GM21526 (cell line): ENCODE measurements around the gene GOLM1.
"Not testable (repeated sequence)": the region's sequence is repeated elsewhere in the genome, so short reads cannot be mapped to it uniquely, and the experiment has no call there.

Source experiments
- ATAC-seq: cut with Tn5 transposase; IDR thresholded peaks from one replicate; pipeline ENCODE4 v1.9.1; 2021; ENCODE audit warnings: moderate library complexity; ENCODE audit not compliant: unreplicated experiment, low FRiP score

GOLM1 gene

DNA sequence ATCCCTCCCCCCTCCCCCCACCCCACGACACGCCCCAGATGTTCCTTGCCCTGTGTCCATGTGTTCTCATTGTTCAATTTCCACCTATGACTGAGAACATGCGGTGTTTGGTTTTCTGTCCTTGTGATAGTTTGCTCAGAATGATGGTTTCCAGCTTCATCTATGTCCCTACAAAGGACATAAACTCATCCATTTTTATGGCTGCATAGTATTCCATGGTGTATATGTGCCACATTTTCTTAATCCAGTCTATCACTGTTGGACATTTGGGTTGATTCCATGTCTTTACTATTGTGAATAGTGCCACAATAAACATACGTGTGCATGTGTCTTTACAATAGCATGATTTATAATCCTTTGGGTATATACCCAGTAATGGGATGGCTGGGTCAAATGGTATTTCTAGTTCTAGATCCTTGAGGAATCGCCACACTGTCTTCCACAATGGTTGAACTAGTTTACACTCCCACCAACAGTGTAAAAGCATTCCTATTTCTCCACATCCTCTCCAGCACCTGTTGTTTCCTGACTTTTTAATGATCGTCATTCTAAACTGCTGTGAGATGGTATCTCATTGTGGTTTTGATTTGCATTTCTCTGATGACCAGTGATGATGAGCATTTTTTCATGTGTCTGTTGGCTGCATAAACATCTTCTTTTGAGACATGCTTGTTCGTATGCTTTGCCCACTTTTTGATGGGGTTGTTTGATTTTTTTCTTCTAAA is 51.2 kb downstream of the GOLM1 start:
- ATAC-seq: not testable (repeated sequence)

DNA sequence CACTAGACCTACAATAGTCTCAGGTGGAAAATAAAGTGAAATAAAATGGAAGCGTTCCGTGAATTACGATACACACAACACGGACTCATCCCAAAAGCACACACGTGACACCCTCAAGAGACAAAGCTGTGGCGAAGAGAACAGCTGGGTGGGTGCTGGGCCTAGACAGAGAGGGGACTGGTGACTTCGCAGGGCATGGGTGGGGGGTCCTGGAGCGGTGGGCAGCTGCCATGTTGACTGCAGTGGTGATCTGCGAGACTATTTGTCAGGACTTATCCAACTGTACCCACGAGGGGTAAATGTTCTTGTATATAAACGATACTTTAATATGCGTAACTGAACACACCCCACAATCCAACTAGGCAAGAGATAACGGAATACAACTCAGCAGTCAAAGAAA is 52.0 kb downstream of the GOLM1 start:
- ATAC-seq: no peak

DNA sequence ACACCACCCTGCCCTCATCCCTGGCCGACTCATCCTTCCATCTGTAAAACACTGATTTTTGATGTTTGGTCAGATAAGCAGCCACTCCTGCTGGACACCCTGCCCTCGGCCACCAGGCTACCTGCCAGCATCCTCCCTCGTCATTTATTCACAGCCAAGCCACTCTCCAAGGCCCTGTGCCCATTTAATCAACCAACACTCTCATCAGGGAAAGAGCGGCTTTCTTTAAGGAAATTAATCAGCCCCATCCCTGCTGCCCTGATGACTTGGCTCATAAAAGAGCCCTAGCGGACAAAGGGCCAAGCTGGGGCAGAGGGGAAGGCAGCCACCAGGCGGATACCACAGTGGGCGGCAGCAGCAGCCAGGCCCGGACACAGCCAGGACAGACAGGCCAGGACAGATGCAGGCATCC is 52.4 kb downstream of the GOLM1 start:
- no peak for ATAC-seq

DNA sequence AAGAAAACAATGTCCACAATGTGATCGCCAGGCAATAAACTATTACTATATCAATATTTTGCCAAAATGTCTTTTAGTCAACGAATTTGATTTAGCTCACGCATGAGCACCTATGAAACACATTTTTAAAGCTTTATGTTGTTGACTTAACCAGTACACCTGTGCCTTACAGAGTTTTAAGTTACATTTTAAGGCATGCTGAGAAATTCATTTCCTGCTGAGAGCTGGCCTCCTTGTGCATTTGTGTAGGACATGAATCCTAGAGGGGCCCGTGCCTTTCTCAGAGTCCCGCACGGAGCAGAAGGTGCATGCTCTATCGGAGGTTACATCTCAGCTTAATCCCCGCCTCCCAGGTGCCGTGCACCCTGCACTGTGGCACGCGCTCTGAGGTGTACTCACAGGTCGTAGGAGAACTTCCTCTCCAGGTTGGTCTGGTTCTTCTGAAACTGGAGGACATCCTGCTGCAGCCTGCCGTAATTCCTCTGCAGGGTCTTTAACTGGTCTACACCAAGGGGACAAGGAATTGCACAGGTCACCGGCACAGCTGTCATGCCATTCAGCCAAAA is 53.2 kb downstream of the GOLM1 start:
- no peak for ATAC-seq

DNA sequence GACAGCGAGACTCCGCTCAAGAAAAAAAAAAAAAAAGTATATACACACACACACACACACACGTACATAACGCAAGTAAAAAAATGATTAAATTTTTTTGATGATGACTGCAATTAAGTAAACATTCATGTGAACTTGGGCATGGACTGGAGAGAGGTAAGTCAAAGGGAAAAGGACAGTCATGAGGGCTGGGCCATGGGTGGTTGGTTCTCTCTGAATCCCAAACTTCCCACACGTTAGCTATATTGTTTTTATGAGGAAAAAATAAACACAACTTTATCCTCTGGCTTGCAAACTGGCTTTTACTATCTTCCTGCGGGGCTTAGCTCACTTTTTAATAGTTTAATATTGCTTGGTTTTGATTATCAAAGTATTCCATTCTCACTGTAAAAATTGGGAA is 53.7 kb downstream of the GOLM1 start:
- no peak for ATAC-seq

DNA sequence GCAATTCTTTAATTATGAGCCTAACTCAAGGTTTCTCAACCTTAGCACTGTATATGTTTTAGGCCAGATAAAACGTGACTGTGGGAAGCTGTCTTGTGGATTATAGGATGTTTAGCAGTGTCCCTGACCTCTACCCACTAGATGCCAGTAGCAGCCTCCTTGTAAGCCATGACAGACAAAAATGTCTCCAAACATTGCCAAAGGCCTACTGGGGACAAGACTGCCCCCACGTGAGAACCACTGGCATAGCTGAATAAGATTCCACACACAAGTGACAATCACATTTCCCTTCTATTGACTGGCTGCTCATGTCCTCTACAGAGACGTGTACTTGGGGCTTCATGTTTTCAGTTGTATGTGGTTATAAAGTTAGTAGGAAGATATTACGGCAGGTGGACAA is 55.4 kb downstream of the GOLM1 start:
- no peak for ATAC-seq

DNA sequence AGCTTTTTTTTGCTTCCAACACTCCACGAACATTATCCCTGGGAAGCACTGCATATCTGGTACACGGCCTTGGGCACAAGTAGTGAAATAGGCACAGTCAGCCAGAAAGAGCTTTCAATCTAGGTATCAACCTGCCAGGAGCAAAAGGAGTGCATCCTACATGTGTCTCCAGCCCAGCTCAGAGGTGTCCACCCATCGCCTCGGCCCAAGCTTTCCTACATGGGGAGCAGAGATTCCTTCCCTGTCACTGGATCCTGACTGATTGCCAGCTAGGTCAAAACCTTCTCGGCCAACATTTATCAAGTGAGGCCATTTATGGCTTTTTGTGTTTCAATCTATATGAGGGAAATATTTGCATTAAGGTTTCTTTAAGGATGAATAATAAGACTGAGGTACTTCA is 55.8 kb downstream of the GOLM1 start:
- ATAC-seq: no peak

DNA sequence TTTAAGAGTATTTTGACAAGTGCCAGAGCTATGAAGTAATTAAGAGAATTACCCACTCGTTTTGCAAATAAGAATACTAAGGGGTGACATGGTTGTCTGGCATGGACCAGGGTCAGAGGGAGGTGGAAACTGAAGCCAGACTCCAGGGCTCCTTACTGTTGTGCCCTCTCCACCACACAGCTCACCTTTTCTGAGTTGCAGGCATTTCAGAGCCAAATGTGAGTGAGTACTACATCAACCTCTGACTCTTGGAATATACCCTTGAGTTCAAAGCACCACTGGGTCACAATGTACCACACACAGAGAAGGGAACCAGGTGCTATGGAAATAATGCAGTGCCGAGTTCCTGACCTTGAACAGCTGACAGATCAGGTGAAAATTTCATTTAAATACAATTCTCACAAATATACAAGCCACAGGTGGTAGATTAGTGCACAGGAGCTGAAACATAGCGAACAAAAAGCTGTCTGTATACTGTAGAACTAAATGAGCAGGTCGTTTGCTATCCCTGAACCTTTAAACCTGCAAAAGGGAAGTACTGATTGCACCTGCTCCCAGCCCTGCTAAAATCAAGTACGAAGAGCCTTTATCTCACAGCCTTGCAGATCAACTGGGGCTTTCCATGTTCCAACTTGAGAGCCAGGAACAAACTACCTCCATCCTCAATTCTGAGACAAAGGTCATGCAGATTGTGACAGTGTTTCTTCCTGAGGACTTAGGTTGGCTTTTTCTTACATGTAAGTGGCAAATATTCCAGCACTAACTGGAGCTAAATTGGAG is 57.0 kb downstream of the GOLM1 start:
- no peak for ATAC-seq

DNA sequence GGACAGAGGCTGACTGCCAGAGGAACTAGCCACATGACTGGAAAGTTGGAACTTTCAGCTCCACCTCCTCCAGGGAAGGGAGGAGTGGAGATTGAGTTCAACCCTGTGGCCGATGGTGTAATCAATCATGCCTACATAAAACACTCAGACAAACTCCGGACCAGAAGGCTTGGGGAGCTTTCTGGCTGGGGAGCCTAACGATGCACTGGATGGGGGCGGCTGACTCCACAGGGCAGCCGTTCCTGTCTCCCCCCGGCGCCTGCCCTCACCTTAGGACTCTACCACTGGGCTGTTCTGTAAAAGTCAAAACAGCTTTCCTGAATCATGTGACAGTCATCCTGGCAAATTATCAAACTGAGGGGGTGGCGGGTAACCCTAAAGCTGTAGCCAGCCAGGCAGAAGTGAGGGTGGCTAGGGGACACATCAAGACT is 58.0 kb downstream of the GOLM1 start:
- no peak for ATAC-seq

DNA sequence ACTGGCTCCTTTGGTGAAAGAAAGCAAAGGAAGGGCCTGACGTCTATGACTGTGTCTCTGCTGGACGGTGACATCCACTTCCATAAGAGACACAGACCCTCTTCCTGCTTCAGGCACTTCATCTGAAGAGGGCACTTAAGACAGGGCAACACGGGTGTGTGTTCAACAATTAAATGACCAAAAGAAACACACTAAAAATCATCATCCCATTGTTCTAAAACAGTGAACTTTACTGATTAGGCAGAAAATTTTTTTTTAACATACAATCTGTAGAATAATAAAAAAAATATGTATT is 58.5 kb downstream of the GOLM1 start:
- no peak for ATAC-seq

DNA sequence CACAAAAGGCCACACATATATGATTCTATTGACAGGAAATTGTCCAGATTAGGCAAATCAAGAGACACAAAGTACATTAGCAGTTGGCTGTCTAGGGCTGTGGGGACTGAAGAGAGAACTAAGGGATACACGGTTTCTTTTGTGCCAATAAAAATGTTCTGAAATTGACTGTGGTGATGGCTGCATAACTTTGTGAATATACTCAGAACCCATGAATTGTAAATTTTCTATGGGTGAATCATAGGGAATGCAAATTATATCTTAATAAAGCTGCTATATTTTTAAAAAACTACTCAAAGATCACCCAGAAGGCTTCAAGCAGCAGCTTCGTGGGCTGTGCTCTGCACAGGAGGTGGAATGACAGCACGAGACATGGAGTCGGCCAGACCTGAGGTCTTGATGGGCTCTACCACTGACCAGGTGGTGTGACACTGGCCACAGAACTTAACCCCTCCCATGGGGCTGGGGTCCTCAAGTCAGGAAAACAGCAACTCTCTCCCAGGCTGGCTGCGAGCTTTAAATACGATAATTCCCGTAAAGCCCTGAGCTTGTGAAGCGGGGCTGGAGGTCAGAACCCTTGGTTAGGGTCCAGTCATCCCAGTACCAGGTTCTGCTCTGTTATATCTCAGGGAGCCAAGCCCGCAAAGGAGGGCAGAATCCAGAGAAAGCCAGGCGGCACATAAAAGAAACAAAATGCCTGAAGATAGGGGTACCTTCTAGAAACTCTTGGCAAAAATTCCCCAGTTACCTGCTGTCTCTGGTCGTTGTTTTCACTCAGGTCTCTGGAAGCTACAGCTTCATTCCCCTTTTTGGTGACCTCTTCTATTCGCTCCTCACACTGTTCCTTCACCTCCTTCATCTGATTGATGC is 59.1 kb downstream of the GOLM1 start:
- ATAC-seq: no peak

DNA sequence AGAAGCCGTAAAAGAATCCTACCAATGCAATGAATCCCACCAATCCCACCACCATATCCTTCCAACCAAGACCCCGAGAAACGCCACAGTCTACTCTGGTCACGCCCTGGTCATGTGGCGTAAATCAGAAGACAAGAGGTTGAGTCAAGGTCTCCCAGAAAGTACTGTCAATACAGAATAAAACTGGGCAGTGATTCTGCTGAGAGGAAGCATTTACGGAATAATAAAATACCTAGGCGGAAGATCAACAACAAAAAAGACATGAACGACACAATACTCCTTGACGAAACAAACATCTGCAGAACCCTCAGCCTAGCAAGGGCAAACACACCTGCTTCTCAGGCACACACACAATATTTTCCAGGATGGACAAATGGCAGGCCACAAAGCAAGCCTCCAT is 62.8 kb downstream of the GOLM1 start:
- ATAC-seq: no peak

DNA sequence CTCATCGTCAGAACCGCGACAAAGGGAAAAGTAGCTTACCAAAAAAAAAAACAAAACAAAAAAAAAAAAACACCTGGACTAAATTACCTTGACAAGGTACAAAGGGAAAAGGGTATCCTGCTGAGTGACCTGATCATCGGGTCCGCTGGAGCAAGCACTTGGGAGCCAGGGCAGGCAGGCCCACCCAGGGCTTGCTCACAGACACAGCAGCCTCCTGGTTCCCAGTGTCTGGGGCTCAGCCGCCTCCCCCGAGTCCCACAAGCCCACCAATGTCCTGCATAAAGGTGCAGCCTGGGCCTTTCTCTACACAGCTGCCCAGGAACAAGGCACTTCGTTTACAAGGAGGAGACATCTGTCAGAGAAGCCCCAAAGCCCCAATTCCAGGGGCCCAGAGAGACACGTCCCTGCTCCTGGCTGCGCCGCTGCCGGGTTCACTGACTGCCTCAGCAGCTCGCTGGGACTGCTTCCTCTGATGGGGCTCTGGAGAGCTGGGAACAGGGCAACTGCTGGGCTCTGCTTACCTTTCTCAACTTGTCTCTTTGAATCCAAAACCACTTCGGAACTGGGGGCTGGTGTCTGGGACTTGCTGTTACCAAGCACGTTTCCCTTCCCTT is 63.4 kb downstream of the GOLM1 start:
- ATAC-seq: no peak

DNA sequence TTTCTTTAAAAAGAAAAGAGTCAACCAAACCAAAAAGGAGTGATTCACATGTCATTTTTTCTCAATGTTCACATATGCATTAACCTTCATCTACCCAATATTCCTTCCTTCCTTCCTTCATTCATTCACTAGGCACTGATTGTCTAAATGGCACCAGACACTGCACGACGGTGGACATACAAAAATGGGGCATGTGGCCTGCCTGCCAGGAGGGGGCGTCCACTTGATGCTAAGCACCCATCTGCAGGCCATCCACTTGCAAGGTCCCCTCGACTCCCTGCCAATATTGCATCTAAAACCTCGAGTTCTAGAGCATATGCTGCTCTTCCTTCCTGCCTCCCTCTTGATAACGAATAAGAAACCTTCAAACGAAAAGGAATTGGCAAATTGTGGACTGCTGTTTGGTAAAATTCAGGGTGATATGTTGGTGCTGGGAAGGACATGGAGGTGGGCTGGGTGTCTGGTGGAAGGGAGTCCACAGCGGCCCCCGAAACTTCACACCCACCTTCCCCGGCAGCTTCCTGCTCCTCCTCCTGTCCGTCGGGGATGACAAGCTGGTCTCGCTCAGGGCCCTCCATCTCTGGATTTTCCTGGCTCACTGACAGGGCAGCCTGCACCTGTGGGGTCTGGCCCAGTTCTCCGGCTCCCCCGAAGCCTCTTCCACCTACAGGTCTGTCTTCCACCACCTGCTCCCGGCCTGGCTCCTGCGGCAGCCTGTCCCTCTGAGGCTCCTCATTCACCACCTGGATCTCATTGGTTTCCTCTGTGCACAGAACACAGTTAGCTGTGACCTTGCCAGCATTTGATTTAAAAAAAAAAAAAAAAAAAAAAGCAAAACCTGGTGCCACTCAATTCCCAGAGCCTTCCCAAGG is 64.3 kb downstream of the GOLM1 start:
- ATAC-seq: no peak

DNA sequence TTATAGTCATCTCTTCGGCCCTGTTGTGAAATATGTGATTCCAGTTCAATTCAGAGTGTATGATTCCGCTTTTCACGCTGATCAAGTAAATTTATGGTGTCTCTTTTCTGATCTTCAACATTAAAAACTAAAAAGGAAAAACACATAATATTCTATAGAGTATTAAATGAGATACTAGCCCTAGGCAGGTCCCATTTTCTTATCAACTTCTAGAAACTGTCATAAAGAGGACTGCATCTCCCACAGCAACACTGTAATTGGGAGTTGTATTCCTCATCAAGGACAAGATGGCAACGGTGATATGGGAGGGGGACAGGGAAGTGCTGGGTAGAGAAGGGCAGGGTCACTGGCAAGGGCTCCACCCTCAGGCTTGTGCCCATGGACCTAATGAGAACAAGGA is 71.6 kb downstream of the GOLM1 start:
- ATAC-seq: no peak

DNA sequence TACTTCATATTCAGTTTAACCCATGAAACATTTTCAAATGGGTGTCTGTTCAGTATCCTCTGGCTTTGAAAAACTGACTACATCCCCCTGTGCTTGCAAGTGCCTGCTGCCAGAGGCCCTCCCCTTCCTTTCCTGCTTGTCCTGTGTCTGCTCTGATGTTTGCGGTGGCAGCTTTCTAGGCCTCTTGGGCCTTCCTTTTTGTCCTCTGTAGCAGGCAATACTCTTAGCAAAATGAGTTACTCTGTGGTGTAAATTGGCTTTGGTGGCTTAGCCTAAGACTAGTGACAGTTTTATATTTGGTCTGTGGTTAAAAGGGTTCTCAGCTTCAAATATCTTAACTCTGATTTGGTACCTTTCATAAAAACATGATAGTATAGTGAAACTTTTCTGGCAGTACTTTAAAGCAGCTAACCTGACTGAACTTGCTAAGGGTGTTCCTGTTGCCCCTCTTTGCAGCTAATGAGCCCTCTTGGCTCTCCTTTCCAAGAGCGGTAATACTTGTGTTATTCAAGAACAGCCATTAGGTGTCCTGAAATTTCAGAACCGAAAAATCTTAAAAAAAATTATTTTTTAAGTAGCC is 76.6 kb downstream of the GOLM1 start:
- no peak for ATAC-seq

DNA sequence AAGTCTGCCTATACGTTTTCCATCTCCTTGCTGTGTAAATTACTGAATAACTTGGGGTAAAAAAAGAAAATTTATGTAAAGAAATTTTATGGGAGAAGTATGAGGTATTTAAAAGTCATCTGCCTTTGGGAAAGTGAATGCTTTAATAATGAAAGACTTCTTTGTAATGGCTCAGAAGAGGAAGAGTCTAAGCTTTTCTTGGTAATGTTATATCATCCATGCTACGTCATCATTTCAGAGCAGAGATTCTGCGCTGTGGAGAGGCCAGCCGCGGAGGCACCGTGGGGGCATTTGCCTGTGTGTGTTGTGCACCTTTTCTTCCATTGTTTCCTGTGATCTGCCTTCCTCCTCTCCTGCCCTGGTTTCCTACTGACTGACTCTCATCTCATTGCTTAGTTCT is 78.2 kb downstream of the GOLM1 start:
- no peak for ATAC-seq

DNA sequence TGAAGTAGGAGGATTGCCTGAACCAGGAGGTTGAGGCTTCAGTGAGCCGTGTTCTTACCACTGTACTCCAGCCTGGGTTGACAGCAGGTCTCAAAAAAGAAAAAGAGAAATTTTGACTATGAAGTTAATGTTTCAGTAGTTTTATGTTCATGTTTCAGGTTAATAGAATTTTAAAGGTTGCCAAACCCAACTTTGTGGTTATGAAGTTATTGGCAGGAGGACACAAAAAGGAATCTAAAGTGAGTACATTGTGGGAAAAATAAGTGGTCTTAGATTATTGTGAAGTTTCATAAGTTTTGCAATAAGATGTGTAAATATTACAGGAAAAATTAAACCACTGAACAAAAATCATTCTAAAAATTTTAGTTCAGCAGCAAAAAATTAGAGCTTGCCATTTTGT is 78.6 kb downstream of the GOLM1 start:
- ATAC-seq: no peak

DNA sequence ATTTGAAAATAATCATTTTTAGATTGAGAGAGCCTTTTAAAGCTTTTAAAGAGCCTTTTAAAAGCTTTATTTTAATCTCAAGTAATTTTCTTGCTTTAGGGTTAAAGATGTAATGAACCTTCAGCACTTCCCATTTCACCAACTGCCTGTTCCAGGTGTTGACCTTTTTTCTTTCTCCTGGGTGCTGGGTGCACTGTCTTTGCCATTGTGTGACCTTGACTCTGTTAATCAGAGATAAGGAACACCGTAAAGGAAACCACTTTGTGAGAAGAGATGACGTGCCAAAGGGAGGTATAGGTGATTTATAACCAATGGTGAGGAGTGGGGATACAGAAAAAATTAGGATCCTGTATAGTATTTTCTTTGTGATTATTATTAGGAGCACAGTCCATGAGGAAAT is 90.2 kb downstream of the GOLM1 start:
- no peak for ATAC-seq
